Right renal cortex interstitium (tissue), 3 donors: Measurements from ENCODE around the gene NHERF2. TPM values are rescaled to one million over a fixed set of nuclear protein-coding genes. Genes with fewer than 3 reads are reported as not detected.

Source experiments
- DNase-seq, 3 donors: peaks; one replicate each; pipeline ENCODE4 v3.0.0-alpha.2; 2013; ENCODE audit warnings: low read depth in 3 of 3, low spot score in 2 of 3
- polyA plus RNA-seq, 3 donors: library from polyadenylated mRNA; unstranded; fragments of 120-200 nt; gene quantifications; one replicate each; pipeline ENCODE4 v1.2.1, GENCODE V29; 2013; ENCODE audit not compliant: insufficient read length in 3 of 3

The NHERF2 gene
- polyA plus RNA-seq: 100 to 1,000 TPM in 1 of 3 donors, 10 to 100 TPM in 2; 82.6 to 106 (median 88.6) TPM

- DNase-seq: no peak
Measured at GRCh38 chr16:2026461-2027023, at the start of gene NHERF2. TSS of gene NHERF2 (plus strand) at chr16:2026902. CDS start at chr16:2027006, 104 bp downstream.

- DNase-seq: no peak
Measured at GRCh38 chr16:1976951-1977874, 49.5 kb upstream of the NHERF2 start.

- DNase-seq: no peak
Measured at GRCh38 chr16:1977875-1978268, 48.8 kb upstream of the NHERF2 start.

GRCh38 chr16:1978476-1979120 lies 48.1 kb upstream of the NHERF2 start:
- no peak for DNase-seq

- no peak for DNase-seq
Measured at GRCh38 chr16:1979271-1980029, 47.3 kb upstream of the NHERF2 start.

- DNase-seq: no peak
Measured at GRCh38 chr16:1980030-1980769, 46.5 kb upstream of the NHERF2 start.

GRCh38 chr16:1980770-1981087 lies 46.0 kb upstream of the NHERF2 start:
- no peak for DNase-seq

- no peak for DNase-seq
Measured at GRCh38 chr16:1981398-1981836, 45.3 kb upstream of the NHERF2 start, which contains the start of gene NOXO1. TSS of gene NOXO1 (minus strand) at chr16:1981469. CDS start at chr16:1981179, 290 bp downstream.

- no peak for DNase-seq
Measured at GRCh38 chr16:1982013-1982433, 44.7 kb upstream of the NHERF2 start.

- DNase-seq: no peak
Measured at GRCh38 chr16:1982991-1983543, 43.6 kb upstream of the NHERF2 start.

- peak in 2 of 3 donors; percentile 79 to 82 for DNase-seq
Measured at GRCh38 chr16:1983544-1984346, 43.0 kb upstream of the NHERF2 start, which contains the start of gene GFER. TSS of gene GFER (plus strand) at chr16:1984193. CDS start at chr16:1984219, 26 bp downstream.

GRCh38 chr16:1984347-1985225 lies 42.1 kb upstream of the NHERF2 start:
- DNase-seq: no peak

- no peak for DNase-seq
Measured at GRCh38 chr16:1985466-1986150, 41.1 kb upstream of the NHERF2 start.

GRCh38 chr16:1987198-1987597 lies 39.5 kb upstream of the NHERF2 start:
- DNase-seq: no peak

- no peak for DNase-seq
Measured at GRCh38 chr16:1989209-1990100, 37.2 kb upstream of the NHERF2 start, which contains the start of gene SYNGR3. TSS of gene SYNGR3 (plus strand) at chr16:1989970. CDS start at chr16:1990103, 133 bp downstream.

GRCh38 chr16:1990101-1990350 lies 36.7 kb upstream of the NHERF2 start:
- no peak for DNase-seq
